Prostate gland (tissue), 2 donors: ENCODE measurements around the gene KCNK6.

ENCODE experiments used
- POLR2AphosphoS5 ChIP-seq: sonication (generic); formaldehyde crosslinking; IDR thresholded peaks from one replicate; pipeline ENCODE4 v1.6.1; 2017; ENCODE audit warnings: antibody characterized with exemption
- TF ChIP-seq, protein P1 (sequence below), 4 experiments: fragments of 200-600 bp in 2 of 4; fragments of 450-650 bp in 2 of 4; sonication (generic) in 2 of 4; IDR thresholded peaks; 1 replicate in 3 of 4; 2 replicates in 1 of 4; pipeline ENCODE4 v1.5.1; 2016 to 2019; ENCODE audit warnings: antibody characterized with exemption in 4 of 4, mild to moderate bottlenecking in 2 of 4, moderate library complexity in 2 of 4

GRCh38 chr19:38361633-38362075, 42.0 kb downstream of the KCNK6 start:
- TF ChIP-seq, protein P1, sequence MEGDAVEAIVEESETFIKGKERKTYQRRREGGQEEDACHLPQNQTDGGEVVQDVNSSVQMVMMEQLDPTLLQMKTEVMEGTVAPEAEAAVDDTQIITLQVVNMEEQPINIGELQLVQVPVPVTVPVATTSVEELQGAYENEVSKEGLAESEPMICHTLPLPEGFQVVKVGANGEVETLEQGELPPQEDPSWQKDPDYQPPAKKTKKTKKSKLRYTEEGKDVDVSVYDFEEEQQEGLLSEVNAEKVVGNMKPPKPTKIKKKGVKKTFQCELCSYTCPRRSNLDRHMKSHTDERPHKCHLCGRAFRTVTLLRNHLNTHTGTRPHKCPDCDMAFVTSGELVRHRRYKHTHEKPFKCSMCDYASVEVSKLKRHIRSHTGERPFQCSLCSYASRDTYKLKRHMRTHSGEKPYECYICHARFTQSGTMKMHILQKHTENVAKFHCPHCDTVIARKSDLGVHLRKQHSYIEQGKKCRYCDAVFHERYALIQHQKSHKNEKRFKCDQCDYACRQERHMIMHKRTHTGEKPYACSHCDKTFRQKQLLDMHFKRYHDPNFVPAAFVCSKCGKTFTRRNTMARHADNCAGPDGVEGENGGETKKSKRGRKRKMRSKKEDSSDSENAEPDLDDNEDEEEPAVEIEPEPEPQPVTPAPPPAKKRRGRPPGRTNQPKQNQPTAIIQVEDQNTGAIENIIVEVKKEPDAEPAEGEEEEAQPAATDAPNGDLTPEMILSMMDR (IDR thresholded peaks at IDR 0.05), result peak in 2 of 4 experiments; percentile 29 to 45
- TF ChIP-seq POLR2AphosphoS5, result no peak
